ENCODE results near the gene GYPC. TPM values are rescaled to one million over a fixed set of nuclear protein-coding genes. Genes with fewer than 3 reads are reported as not detected.

Gene GYPC
- total RNA-seq, 2 experiments from 2014 or later, result 133 TPM

DNA sequence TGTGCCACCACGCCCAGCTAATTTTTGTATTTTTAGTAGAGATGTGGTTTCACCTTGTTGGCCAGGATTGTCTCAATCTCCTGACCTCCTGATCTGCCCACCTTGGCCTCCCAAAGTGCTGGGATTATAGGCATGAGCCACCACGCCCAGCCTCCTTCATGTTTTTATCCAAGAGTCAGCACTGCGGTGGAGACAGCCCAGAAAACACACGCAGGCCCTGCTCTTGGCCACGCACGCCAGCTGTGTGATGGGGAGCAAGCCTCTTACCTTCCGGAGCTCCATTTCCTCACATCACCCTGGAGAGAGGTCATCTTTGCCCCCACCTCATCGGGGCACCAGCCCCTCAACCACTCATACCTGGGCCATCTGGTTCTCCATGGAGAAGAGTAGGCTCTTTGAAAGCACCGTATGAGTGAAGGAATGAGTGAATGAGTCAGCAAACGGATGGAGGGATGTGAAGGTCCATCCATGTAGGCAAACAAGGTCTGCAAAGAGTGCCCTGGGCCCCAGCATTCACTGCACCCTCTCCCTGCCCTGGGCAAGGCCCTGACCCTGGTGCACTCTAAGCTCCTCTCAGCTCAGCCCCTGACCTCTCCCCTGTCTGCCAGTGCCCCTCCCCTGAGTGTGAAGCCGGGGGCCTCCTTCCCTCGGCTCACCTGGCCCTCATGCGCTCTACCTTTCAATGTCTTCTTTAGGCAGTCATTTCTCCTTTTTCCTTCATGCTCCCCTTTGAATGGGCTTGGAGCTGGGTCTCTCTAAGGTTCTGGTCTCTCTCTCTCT lies 7.4 kb downstream of the GYPC start:
- ChIA-PET CTCF (interaction anchor here (1.3 kb wide), 1 partner anchor 27 kb away, joined by 4 read pairs; no protein-coding TSS in a partner anchor), POLR2A (interaction anchor here (0.7 to 2.1 kb wide), 3 partner anchors 13 to 23 kb away, joined by 3 to 6 read pairs (median 4); no protein-coding TSS in a partner anchor)
- Mint-ChIP-seq H3K4me1 (peaks cover 84% of the 10 kb centered on the region), H3K27ac (peak overlapping the region; percentile 93), H3K27me3 (no peaks in the 10 kb centered on the region), H3K4me3 (peak overlapping the region; percentile 35), H3K36me3 (ENCODE audit: low read depth) (peaks cover 57% of the 10 kb centered on the region), H3K9me3 (no peaks in the 10 kb centered on the region)
- no peak for DNase-seq

DNA sequence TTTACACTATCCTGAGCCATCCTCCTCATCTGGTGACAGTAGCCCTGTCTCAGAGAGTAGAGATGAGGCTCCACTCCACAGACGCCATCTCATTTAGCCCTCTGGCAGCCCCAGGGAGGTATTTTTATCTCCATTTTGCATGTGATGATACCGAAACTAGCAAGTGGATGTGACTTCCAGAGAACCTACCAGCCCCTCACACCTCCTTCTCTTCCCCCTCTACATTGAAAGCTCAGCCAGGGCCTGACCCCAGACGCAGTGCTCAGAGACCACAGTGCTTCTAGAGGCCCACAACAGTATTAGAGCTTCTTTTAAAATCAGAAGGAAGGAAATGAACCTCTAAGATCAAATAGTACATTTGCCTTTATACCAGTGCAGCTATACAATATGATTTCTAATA lies 8.3 kb downstream of the GYPC start:
- Mint-ChIP-seq H3K27ac (peak overlapping the region; percentile 93), H3K4me3 (peak overlapping the region; percentile 22), H3K27me3 (no peaks in the 10 kb centered on the region), H3K9me3 (no peaks in the 10 kb centered on the region), H3K36me3 (ENCODE audit: low read depth) (peaks cover 55% of the 10 kb centered on the region), H3K4me1 (peaks cover 77% of the 10 kb centered on the region)
- DNase-seq, result no peak
- ChIA-PET POLR2A (interaction anchor here (0.7 to 2.1 kb wide), 2 partner anchors 12 to 23 kb away, joined by 3 to 4 read pairs; no protein-coding TSS in a partner anchor), CTCF (interaction anchor here (0.6 to 0.9 kb wide), 2 partner anchors 11 to 94 kb away, joined by 3 read pairs; no protein-coding TSS in a partner anchor)

DNA sequence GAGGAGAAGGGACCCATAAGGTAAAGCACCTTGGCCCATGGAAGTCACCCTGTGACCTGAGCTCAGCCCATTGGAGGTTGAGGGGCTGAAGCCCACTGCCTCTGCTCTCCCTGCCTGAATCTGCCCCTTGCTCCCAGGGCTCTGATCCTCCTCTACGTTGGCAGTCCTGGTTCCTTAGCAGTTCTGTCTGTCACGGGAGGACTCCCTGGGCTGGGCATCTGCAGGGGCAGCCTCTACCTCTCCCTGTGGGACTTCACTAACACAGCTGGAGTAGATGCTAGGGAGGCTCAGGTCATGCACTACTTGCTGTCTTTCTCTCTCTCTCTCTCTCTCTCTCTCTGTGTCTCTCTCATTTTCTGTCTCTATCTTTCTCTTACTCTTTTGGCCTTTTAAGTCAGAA lies 8.7 kb downstream of the GYPC start:
- Mint-ChIP-seq H3K4me1 (peaks cover 73% of the 10 kb centered on the region), H3K9me3 (no peaks in the 10 kb centered on the region), H3K27ac (peak overlapping the region; percentile 93), H3K27me3 (no peaks in the 10 kb centered on the region), H3K4me3 (no peak overlapping the region), H3K36me3 (ENCODE audit: low read depth) (peaks cover 56% of the 10 kb centered on the region)
- ChIA-PET POLR2A (interaction anchor here (0.8 to 2.1 kb wide), 2 partner anchors 22 to 192 kb away, joined by 3 to 4 read pairs; no protein-coding TSS in a partner anchor), CTCF (interaction anchor here (0.9 kb wide), 1 partner anchor 11 kb away, joined by 3 read pairs; no protein-coding TSS in a partner anchor)
- no peak for DNase-seq

DNA sequence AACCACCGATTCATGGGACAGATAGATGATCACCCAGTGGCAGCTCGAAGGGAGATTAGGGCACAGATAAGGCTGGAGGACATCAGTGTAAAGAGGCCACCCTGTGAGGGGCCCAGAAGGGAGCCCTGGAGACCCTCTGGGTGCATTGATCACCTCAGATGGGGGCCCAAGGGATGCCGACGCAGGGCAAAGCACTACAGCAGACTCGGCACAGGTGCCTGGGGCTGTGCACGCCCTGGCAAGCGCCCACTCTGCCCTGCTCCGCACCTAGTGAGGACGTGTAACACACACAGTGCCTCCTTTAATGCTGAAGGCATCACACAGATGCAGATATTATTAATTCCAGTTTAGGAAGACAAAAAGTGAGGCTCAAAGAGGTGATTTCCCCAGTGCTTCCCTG lies 9.5 kb downstream of the GYPC start:
- CTCF ChIA-PET, result no interaction called here
- no peak overlapping the region for H3K4me3 Mint-ChIP-seq
- H3K27me3 Mint-ChIP-seq, result no peaks in the 10 kb centered on the region
- H3K36me3 Mint-ChIP-seq (ENCODE audit: low read depth), result peaks cover 50% of the 10 kb centered on the region
- no peak overlapping the region for H3K27ac Mint-ChIP-seq
- H3K4me1 Mint-ChIP-seq, result peaks cover 66% of the 10 kb centered on the region
- no peak for DNase-seq
- H3K9me3 Mint-ChIP-seq, result no peaks in the 10 kb centered on the region
- POLR2A ChIA-PET, result interaction anchor here (0.8 to 2.1 kb wide), 2 partner anchors 21 to 193 kb away, joined by 3 to 4 read pairs; no protein-coding TSS in a partner anchor

DNA sequence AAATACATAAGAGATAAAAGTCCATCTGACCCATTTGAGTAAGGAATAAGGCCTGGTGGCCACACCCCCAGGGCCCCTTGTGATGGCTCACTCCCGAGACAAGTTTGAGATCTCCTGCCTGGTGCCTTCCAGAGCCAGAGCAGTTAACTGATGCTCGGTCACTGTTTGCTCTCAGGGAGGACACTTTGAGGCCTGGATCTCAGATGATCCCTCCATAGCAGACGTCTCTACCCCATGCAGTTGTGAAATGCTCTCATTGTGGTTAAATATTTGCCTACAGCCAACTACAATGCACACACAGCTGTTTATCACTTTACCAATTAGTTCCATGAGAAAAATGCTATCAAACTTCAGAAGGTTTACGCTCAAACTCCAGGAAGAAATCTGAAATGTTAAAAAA lies 12.3 kb downstream of the GYPC start:
- H3K4me3 Mint-ChIP-seq, result no peak overlapping the region
- no peak for DNase-seq
- H3K9me3 Mint-ChIP-seq, result no peaks in the 10 kb centered on the region
- peaks cover 50% of the 10 kb centered on the region for H3K36me3 Mint-ChIP-seq (ENCODE audit: low read depth)
- CTCF ChIA-PET, result no interaction called here
- no peak overlapping the region for H3K27ac Mint-ChIP-seq
- POLR2A ChIA-PET, result interaction anchor here (1.1 kb wide), 1 partner anchor 9 kb away, joined by 3 read pairs; no protein-coding TSS in a partner anchor
- H3K4me1 Mint-ChIP-seq, result peaks cover 38% of the 10 kb centered on the region
- H3K27me3 Mint-ChIP-seq, result no peaks in the 10 kb centered on the region

DNA sequence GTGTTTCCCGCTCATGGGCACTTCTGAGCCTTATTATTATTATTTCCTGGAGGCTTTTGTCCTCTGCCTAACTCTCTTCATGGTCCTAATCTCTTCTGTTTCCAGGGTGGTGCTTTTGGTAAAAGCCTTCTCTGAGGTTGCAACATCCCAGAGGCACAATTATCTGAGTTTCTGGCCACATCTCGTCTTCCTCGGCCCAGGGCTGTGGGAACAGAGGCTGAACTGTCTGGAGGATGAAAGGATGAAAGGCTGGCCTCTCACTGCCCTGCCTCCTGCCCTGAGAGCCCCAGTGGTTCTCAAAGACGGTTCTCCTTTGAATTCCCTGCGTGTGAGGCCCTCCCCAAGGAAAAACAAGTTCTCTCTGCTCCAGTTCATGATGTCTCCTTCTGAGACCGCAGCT lies 13.8 kb downstream of the GYPC start:
- no peak for DNase-seq
- peaks cover 54% of the 10 kb centered on the region for H3K36me3 Mint-ChIP-seq (ENCODE audit: low read depth)
- peaks cover 23% of the 10 kb centered on the region for H3K4me1 Mint-ChIP-seq
- CTCF ChIA-PET, result no interaction called here
- peaks cover 8% of the 10 kb centered on the region for H3K9me3 Mint-ChIP-seq
- POLR2A ChIA-PET, result no interaction called here
- H3K27ac Mint-ChIP-seq, result no peak overlapping the region
- no peak overlapping the region for H3K4me3 Mint-ChIP-seq
- H3K27me3 Mint-ChIP-seq, result no peaks in the 10 kb centered on the region

DNA sequence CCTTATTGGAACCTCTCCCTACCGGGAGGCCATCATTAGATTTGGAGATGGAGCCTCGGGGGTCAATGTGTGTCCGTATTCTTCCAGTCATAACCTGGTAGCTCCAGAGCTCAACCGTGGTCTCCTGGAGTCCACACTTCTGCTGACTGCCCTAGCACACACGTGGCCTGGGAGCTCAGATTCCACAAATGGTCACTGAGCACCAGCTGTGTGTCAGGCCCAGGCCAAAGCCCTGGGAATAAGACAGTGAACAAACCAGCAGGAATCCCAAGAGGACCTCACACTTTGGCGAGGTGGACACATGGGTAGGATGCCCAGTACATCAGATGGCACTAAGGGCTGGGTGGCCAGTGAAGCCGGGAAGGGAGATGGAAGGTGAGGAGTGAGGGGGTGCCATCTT lies 15.5 kb downstream of the GYPC start:
- peaks cover 10% of the 10 kb centered on the region for H3K4me1 Mint-ChIP-seq
- peaks cover 63% of the 10 kb centered on the region for H3K36me3 Mint-ChIP-seq (ENCODE audit: low read depth)

DNA sequence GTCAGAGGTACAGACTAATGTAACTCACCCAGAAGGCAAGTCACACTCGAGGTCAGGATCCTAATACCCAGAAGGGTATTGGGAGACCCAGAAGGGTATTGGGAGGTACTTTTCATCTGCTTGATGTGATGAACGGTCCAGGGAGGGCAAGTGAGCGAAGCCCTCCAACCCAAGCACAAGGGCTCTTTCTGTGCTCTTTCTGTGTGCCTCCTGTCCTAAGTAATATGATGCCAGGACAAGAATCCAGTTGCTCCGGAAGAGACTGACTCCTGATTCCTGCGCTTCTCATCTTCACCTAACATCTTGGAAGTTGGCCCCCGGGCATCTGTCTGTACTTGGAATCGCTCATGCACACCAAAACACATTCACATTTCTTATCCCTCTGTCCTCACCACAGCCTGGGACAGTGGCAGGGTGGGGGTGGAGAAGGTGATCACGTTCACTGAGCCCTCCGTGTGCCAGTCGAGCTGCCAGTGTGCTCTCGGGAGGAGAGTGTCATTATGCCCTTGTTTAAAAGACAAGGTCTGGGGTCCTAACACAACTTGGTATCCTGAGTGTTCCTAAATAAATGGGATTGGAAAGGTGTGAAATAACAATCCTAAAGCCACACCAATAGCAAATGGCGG lies 17.1 kb downstream of the GYPC start:
- no peak overlapping the region for H3K27ac Mint-ChIP-seq
- H3K36me3 Mint-ChIP-seq (ENCODE audit: low read depth), result peaks cover 66% of the 10 kb centered on the region
- H3K9me3 Mint-ChIP-seq, result peaks cover 24% of the 10 kb centered on the region
- ChIA-PET CTCF (no interaction called here), POLR2A (no interaction called here)
- H3K4me3 Mint-ChIP-seq, result no peak overlapping the region
- no peaks in the 10 kb centered on the region for H3K27me3 Mint-ChIP-seq
- H3K4me1 Mint-ChIP-seq, result peaks cover 12% of the 10 kb centered on the region
- no peak for DNase-seq

More for the DNA sequence above, 15.5 kb downstream of the GYPC start:
- no peak overlapping the region for H3K4me3 Mint-ChIP-seq
- no peak for DNase-seq
- H3K27ac Mint-ChIP-seq, result no peak overlapping the region
- no peaks in the 10 kb centered on the region for H3K27me3 Mint-ChIP-seq
- ChIA-PET POLR2A (no interaction called here), CTCF (no interaction called here)
- peaks cover 23% of the 10 kb centered on the region for H3K9me3 Mint-ChIP-seq

DNA sequence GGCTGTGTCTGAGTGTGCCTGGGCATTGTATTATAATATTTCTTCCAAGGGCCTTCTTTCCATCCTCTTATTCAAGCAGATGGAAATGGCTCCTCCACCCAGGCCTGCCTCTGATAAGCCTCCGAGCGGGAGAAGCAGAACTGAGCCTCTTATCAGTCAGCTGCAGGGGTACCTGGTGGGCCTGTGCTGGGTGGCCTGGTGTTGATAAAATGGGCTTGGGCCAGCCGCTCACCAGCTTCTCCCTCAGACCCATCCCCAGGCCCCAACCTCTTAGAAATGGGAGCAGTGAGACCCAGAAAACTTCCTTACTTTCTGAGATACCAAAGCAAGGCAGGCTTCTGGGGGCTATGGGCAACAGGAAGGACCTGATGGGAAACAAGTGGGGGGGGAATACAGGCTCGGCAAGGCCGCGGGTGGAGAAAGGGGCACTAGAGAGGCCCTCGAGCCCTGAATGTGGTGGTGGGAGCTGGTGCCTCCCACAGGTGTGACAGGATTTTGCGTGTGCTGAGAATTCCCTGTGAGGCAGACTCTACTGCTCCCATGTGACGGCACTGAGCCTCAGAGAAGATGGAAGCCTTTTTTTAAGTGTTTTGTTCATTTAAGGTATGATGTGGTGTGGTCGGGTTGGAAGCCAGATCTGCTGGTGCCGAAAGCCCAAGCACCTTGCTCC lies 18.3 kb downstream of the GYPC start:
- peaks cover 24% of the 10 kb centered on the region for H3K9me3 Mint-ChIP-seq
- no peak for DNase-seq
- no peak overlapping the region for H3K4me3 Mint-ChIP-seq
- ChIA-PET POLR2A (no interaction called here), CTCF (no interaction called here)
- H3K36me3 Mint-ChIP-seq (ENCODE audit: low read depth), result peaks cover 68% of the 10 kb centered on the region
- no peaks in the 10 kb centered on the region for H3K27me3 Mint-ChIP-seq
- no peak overlapping the region for H3K27ac Mint-ChIP-seq
- peaks cover 16% of the 10 kb centered on the region for H3K4me1 Mint-ChIP-seq

DNA sequence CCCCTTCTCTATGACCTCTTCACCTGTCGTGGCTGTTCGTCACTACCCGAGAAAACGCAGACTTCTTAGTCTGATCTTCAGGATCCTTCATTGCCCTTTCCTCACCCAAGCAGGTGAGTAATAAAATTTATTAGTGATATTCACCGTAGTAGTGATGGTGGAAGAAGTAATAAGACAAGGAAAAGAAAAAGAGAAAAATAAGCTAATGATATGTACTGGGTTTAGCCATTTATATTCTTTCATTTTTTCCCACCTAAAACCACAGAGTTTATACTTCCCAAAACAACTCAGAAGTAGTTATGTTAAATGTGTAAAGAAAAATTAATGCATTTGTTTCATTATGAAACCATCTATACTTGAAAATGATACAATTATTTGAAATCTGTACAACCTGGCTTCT lies 19.7 kb downstream of the GYPC start:
- CTCF ChIA-PET, result no interaction called here
- peaks cover 16% of the 10 kb centered on the region for H3K4me1 Mint-ChIP-seq
- no peak for DNase-seq
- H3K36me3 Mint-ChIP-seq (ENCODE audit: low read depth), result peaks cover 69% of the 10 kb centered on the region
- no peak overlapping the region for H3K27ac Mint-ChIP-seq
- H3K4me3 Mint-ChIP-seq, result no peak overlapping the region
- H3K9me3 Mint-ChIP-seq, result peaks cover 24% of the 10 kb centered on the region
- POLR2A ChIA-PET, result interaction anchor here (1.2 to 2.2 kb wide), 2 partner anchors 12 to 19 kb away, joined by 3 to 6 read pairs; partner anchors contain the start of gene GYPC
- no peaks in the 10 kb centered on the region for H3K27me3 Mint-ChIP-seq

DNA sequence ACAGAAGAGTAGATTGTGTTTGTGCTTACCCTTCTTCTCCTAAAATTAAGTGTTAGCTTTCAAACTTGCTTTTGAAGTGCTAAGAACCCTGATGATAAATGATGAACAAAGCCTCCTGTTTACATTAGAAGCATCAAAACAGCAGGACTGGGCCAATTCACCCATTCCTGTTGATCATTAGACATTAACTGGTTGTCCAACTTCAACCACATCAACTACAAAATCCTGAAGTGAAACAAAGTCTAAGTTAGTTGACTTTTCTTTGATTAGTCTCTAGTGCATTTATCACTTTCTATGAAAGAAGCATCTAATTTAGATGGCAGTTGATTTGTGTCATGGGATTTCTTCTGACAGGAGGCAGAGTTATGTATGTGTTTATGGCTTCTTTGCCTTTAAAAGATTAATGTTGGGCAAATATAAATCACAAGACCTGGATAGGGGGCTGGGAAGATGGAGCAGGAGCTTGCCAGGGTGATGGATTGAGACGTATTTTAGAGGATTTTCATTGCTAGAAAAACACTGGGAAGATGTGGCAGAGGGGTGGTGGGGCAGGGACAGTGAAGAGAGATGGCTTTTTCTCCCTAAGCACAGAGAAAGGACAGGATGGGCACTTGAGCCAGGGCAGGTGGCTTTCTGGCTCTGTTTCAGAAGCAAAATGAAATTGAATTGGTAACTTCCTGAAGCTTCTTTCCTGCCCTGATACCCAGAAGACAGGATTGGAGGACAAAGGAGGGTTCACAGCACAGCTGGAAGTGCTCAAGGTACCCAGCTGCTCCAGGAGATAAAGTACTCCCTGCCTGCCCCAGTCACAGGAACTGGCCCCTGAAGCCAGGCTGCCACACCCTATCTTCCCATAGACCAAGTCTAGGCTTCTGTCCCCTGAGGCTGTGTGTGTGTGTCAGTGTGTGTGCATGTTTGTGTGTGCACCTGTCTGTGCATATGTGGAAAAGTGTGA lies 20.5 kb downstream of the GYPC start:
- peaks cover 16% of the 10 kb centered on the region for H3K4me1 Mint-ChIP-seq
- H3K9me3 Mint-ChIP-seq, result peaks cover 24% of the 10 kb centered on the region
- ChIA-PET POLR2A (interaction anchor here (1.2 to 2.2 kb wide), 2 partner anchors 13 to 20 kb away, joined by 3 to 6 read pairs; partner anchors contain the start of gene GYPC), CTCF (interaction anchor here (0.6 kb wide), 1 partner anchor 1506 kb away, joined by 3 read pairs; no protein-coding TSS in a partner anchor)
- H3K27ac Mint-ChIP-seq, result no peak overlapping the region
- no peaks in the 10 kb centered on the region for H3K27me3 Mint-ChIP-seq
- H3K36me3 Mint-ChIP-seq (ENCODE audit: low read depth), result peaks cover 71% of the 10 kb centered on the region
- no peak for DNase-seq
- no peak overlapping the region for H3K4me3 Mint-ChIP-seq

DNA sequence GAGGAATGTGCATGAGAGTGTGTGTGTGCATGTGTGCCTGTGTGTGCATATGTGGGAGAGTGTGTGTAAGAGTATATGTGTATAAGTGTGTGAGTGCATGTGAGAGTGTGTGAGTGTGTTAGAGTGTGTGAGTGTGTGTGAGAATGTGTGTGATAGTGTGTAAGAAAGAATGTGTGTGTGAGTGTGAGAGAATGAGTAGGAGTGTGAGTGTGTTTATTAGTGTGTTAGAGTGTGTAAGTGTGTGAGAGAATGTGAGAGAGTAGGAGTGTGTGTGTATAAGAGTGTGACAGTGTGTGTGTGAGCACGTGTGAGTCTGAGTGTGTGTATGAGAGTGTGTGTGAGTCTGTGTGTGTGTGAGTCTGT lies 21.2 kb downstream of the GYPC start:
- CTCF ChIA-PET, result no interaction called here
- POLR2A ChIA-PET, result no interaction called here
- no peak overlapping the region for H3K4me3 Mint-ChIP-seq
- no peak for DNase-seq
- H3K36me3 Mint-ChIP-seq (ENCODE audit: low read depth), result peaks cover 71% of the 10 kb centered on the region
- peaks cover 24% of the 10 kb centered on the region for H3K9me3 Mint-ChIP-seq
- no peaks in the 10 kb centered on the region for H3K27me3 Mint-ChIP-seq
- no peak overlapping the region for H3K27ac Mint-ChIP-seq
- peaks cover 16% of the 10 kb centered on the region for H3K4me1 Mint-ChIP-seq
